SK-N-MC (cell line): Measurements from ENCODE around the gene CTTNBP2.

ENCODE experiments used
- EZH2 ChIP-seq: fragments of 200-600 bp; sonication (generic); IDR thresholded peaks from one replicate; pipeline ENCODE4 v1.6.1; 2017; ENCODE audit warnings: antibody characterized with exemption
- POLR2AphosphoS5 ChIP-seq: IDR thresholded peaks from 2 replicates; pipeline ENCODE4 v1.6.1; 2012; ENCODE audit warnings: mild to moderate bottlenecking, low read depth, low read length, borderline replicate concordance

DNA sequence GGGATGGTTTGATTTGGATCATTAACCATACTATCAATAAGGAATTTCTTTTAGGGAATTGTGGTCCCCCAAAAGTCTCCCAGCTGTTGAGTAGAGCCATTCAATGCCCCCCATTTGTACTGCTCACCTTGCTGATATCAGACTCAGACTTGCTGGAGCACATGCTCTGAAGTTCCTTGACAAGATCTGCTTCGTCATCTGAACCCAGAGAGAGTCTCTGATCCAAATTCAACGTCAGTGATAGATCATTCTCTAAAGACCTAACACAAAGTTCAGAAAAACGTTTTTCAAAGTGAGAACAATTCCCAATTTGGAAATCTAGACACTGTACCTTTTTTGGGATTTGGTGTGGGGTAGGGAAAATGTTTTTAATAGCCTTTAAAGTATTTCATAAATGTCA lies 153.9 kb downstream of the CTTNBP2 start:
- no peak for TF ChIP-seq EZH2
- no peak for TF ChIP-seq POLR2AphosphoS5
